ENCODE results near the gene CD84.

- TF ChIP-seq REST (IDR thresholded peaks at IDR 0.05; ENCODE audit: insufficient read depth in 1 of 2, low read depth in 2 of 2, low read length in 2 of 2) = no peak
- no peak for TF ChIP-seq POLR2AphosphoS5 (IDR thresholded peaks at IDR 0.05; ENCODE audit: low read depth, low read length)
- TF ChIP-seq TAF1 (IDR thresholded peaks at IDR 0.05; ENCODE audit: borderline replicate concordance, insufficient read depth, low read length) = no peak
These were observed 59.5 kb downstream of the CD84 start for GRCh38 chr1:160519642-160520435.
